ENCODE measurements around the gene ALDH16A1.

GRCh38 chr19:49503582-49503962, 50.5 kb downstream of the ALDH16A1 start:
- TF ChIP-seq CTCF (IDR thresholded peaks at IDR 0.05; ENCODE audit: poor library complexity) (no peak), EZH2 (IDR thresholded peaks at IDR 0.05; ENCODE audit: borderline replicate concordance) (no peak), EZH2phosphoT487 (IDR thresholded peaks at IDR 0.05; ENCODE audit: low read depth, severe bottlenecking, unreplicated experiment) (no peak)
